Ecto neural progenitor cell (in vitro differentiated cells): ENCODE results near the gene SORBS1.
A peak's percentile ranks its signal among the peaks of the same experiment; 100 is the strongest.

Source experiments
- DNase-seq: peaks from one replicate; pipeline ENCODE4 v3.0.0-alpha.2; 2018; ENCODE audit warnings: low spot score

The SORBS1 gene

GRCh38 chr10:95289921-95290421, 271.2 kb downstream of the SORBS1 start:
- no peak for DNase-seq

- no peak for DNase-seq
These were observed 271.9 kb downstream of the SORBS1 start for GRCh38 chr10:95289003-95289920.

GRCh38 chr10:95288303-95288702, 272.9 kb downstream of the SORBS1 start:
- DNase-seq: no peak

- DNase-seq: no peak
These were observed 273.9 kb downstream of the SORBS1 start for GRCh38 chr10:95287281-95287680.

GRCh38 chr10:95286707-95287106, 274.5 kb downstream of the SORBS1 start:
- no peak for DNase-seq

GRCh38 chr10:95285556-95285955, 275.6 kb downstream of the SORBS1 start:
- no peak for DNase-seq

- DNase-seq: no peak
These were observed 276.4 kb downstream of the SORBS1 start for GRCh38 chr10:95284807-95285206.

GRCh38 chr10:95282107-95282506, 279.1 kb downstream of the SORBS1 start:
- DNase-seq: no peak

- no peak for DNase-seq
These were observed 280.0 kb downstream of the SORBS1 start for GRCh38 chr10:95281206-95281605.

GRCh38 chr10:95280637-95281036, 280.5 kb downstream of the SORBS1 start:
- DNase-seq: no peak

- DNase-seq: peak; percentile 9
These were observed 281.9 kb downstream of the SORBS1 start for GRCh38 chr10:95279042-95279820.

- DNase-seq: peak; percentile 41
These were observed 282.8 kb downstream of the SORBS1 start for GRCh38 chr10:95278061-95278988.

- DNase-seq: no peak
These were observed 283.6 kb downstream of the SORBS1 start for GRCh38 chr10:95277614-95278013.

- no peak for DNase-seq
These were observed 284.0 kb downstream of the SORBS1 start for GRCh38 chr10:95277201-95277570.

- peak; percentile 23 for DNase-seq
These were observed 284.6 kb downstream of the SORBS1 start for GRCh38 chr10:95276367-95277200.

- DNase-seq: no peak
These were observed 285.3 kb downstream of the SORBS1 start for GRCh38 chr10:95275726-95276366.

- no peak for DNase-seq
These were observed 287.5 kb downstream of the SORBS1 start for GRCh38 chr10:95273393-95274312.

- DNase-seq: no peak
These were observed 292.7 kb downstream of the SORBS1 start for GRCh38 chr10:95268438-95268837.

GRCh38 chr10:95267251-95267650, 293.9 kb downstream of the SORBS1 start:
- no peak for DNase-seq
